ENCODE measurements around the gene TMTC2.

GRCh38 chr12:82682851-82683261 is 3.9 kb upstream of the TMTC2 start:
- TF ChIP-seq CTCF (IDR thresholded peaks at IDR 0.05; ENCODE audit: poor library complexity, severe bottlenecking) (no peak), POLR2AphosphoS5 (IDR thresholded peaks at IDR 0.05) (no peak), SMC3 (conservative IDR thresholded peaks at IDR 0.05; ENCODE audit: poor library complexity) (no peak), MXI1 (conservative IDR thresholded peaks at IDR 0.05; ENCODE audit: poor library complexity, severe bottlenecking) (no peak), EZH2 (IDR thresholded peaks at IDR 0.05; ENCODE audit: borderline replicate concordance, insufficient read depth, low read length, poor library complexity, severe bottlenecking) (no peak), TAF1 (IDR thresholded peaks at IDR 0.05; ENCODE audit: low read depth) (no peak), EP300 (conservative IDR thresholded peaks at IDR 0.05; ENCODE audit: poor library complexity, severe bottlenecking) (no peak)
